ENCODE data around the gene STPG3. TPM values are rescaled to one million over a fixed set of nuclear protein-coding genes. Genes with fewer than 3 reads are reported as not detected.
"Not testable (repeated sequence)": the region's sequence is repeated elsewhere in the genome, so short reads cannot be mapped to it uniquely, and the experiment has no call there.

The STPG3 gene
- total and polyA plus RNA-seq, 4 experiments from 2014 or later = not detected

GRCh38 chr9:137239541-137240200, 11.4 kb upstream of the STPG3 start:
- Histone ChIP-seq H3K4me1 (ENCODE audit: insufficient read depth, low read length) (peaks cover 42% of the 10 kb centered on the region), H3K27ac (ENCODE audit: low read depth, low read length) (peak overlapping the region; percentile 75), H3K36me3 (ENCODE audit: insufficient read depth, low read length) (peaks cover 18% of the 10 kb centered on the region), H3K4me3 (ENCODE audit: low read length in 2 of 2) (peak overlapping the region in 1 of 2 donors; percentile 57)
- not testable (repeated sequence) for H3K9me3 Mint-ChIP-seq; H3K27me3 Mint-ChIP-seq; H3K27me3 ChIP-seq (ENCODE audit: insufficient read depth, low read length); DNase-seq; H3K9me3 ChIP-seq (ENCODE audit: control insufficient read depth in 1 of 2, low read length in 2 of 2)
- POLR2A ChIA-PET (ENCODE audit: partially characterized antibody) = interaction anchor here (0.8 to 10.3 kb wide), 31 partner anchors 13 to 876 kb away, joined by 3 to 260 read pairs (median 8); partner anchors contain the start of genes CLIC3, CYSRT1, DNLZ and DPP7
- intact Hi-C loops (cut with micrococcal nuclease) = loop anchor here (2.0 to 5.0 kb wide), 2 partner anchors 313 to 368 kb away; partner anchors contain the start of gene ARRDC1
- CTCF ChIA-PET (ENCODE audit: partially characterized antibody) = interaction anchor here (0.7 to 2.1 kb wide), 5 partner anchors 16 to 153 kb away, joined by 3 to 9 read pairs (median 6); partner anchors contain the start of gene MAN1B1
- Mint-ChIP-seq H3K27ac (peak overlapping the region in 6 of 7 donors; percentile 35 to 89 (median 68)), H3K4me3 (peak overlapping the region; percentile 54 to 85 (median 74)), H3K36me3 (peaks cover 10 to 12% of the 10 kb centered on the region in 2 donors), H3K4me1 (peaks cover 6 to 43% (median 25%) of the 10 kb centered on the region in 4 donors)

- Histone ChIP-seq H3K27ac (ENCODE audit: low read depth, low read length) (peak overlapping the region; percentile 75), H3K36me3 (ENCODE audit: insufficient read depth, low read length) (peaks cover 18% of the 10 kb centered on the region), H3K4me1 (ENCODE audit: insufficient read depth, low read length) (peaks cover 42% of the 10 kb centered on the region), H3K9me3 (ENCODE audit: control insufficient read depth in 1 of 2, low read length in 2 of 2) (no peaks in the 10 kb centered on the region), H3K4me3 (ENCODE audit: low read length in 2 of 2) (peak overlapping the region; percentile 17 to 57), H3K27me3 (ENCODE audit: insufficient read depth, low read length) (no peaks in the 10 kb centered on the region)
- peaks cover 0 to 2% of the 10 kb centered on the region in 2 donors for H3K27me3 Mint-ChIP-seq
- peaks cover 6 to 43% (median 25%) of the 10 kb centered on the region in 4 donors for H3K4me1 Mint-ChIP-seq
- CTCF ChIA-PET (ENCODE audit: partially characterized antibody) = interaction anchor here (0.7 to 2.1 kb wide), 6 partner anchors 14 to 154 kb away, joined by 3 to 9 read pairs (median 5); partner anchors contain the start of genes MAN1B1, NELFB and NRARP
- peaks cover 10 to 12% of the 10 kb centered on the region in 2 donors for H3K36me3 Mint-ChIP-seq
- POLR2A ChIA-PET (ENCODE audit: partially characterized antibody) = interaction anchor here (0.7 to 10.3 kb wide), 50 partner anchors 9 to 877 kb away, joined by 3 to 260 read pairs (median 4); partner anchors contain the start of genes AJM1, CLIC3, CYSRT1 and DNLZ
- peak in 4 of 5 donors; percentile 77 to 83 (median 80) for DNase-seq
- peaks cover 0 to 9% (median 0%) of the 10 kb centered on the region in 8 donors for H3K9me3 Mint-ChIP-seq
- intact Hi-C loops (cut with micrococcal nuclease) = loop anchor here (2.0 to 5.0 kb wide), 2 partner anchors 312 to 367 kb away; partner anchors contain the start of gene ARRDC1
- H3K27ac Mint-ChIP-seq = peak overlapping the region in 3 of 7 donors; percentile 77 to 94 (median 89)
- peak overlapping the region; percentile 54 to 92 (median 74) for H3K4me3 Mint-ChIP-seq
Measured at GRCh38 chr9:137240318-137240840, 10.7 kb upstream of the STPG3 start.

- CTCF ChIA-PET (ENCODE audit: partially characterized antibody) = interaction anchor here (0.7 to 2.1 kb wide), 5 partner anchors 14 to 154 kb away, joined by 3 to 9 read pairs (median 6); partner anchors contain the start of genes MAN1B1, NELFB and NRARP
- Mint-ChIP-seq H3K4me3 (peak within 1 kb of the TSS; percentile 83 to 93 (median 92)), H3K36me3 (peaks cover 10 to 12% of the 10 kb centered on the region in 2 donors), H3K4me1 (peaks cover 6 to 43% (median 25%) of the 10 kb centered on the region in 4 donors), H3K9me3 (peaks cover 0 to 9% (median 0%) of the 10 kb centered on the region in 8 donors), H3K27ac (peak within 1 kb of the TSS; percentile 89 to 97 (median 94)), H3K27me3 (peaks cover 0 to 2% of the 10 kb centered on the region in 2 donors)
- Histone ChIP-seq H3K9me3 (ENCODE audit: control insufficient read depth in 1 of 2, low read length in 2 of 2) (no peaks in the 10 kb centered on the region), H3K36me3 (ENCODE audit: insufficient read depth, low read length) (peaks cover 18% of the 10 kb centered on the region), H3K4me3 (ENCODE audit: low read length in 2 of 2) (peak within 1 kb of the TSS; percentile 17 to 63), H3K4me1 (ENCODE audit: insufficient read depth, low read length) (peaks cover 40% of the 10 kb centered on the region), H3K27me3 (ENCODE audit: insufficient read depth, low read length) (no peaks in the 10 kb centered on the region), H3K27ac (ENCODE audit: low read depth, low read length) (peak within 1 kb of the TSS; percentile 75)
- intact Hi-C loops (cut with micrococcal nuclease) = loop anchor here (1.0 to 5.0 kb wide), 8 partner anchors 14 to 450 kb away; partner anchors contain the start of genes ARRDC1, NELFB, TMEM141 and TPRN
- POLR2A ChIA-PET (ENCODE audit: partially characterized antibody) = interaction anchor here (0.5 to 10.3 kb wide), 52 partner anchors 9 to 877 kb away, joined by 3 to 260 read pairs (median 4); partner anchors contain the start of genes AJM1, CLIC3, CYSRT1 and DNLZ
- peak; percentile 98 to 100 (median 99) for DNase-seq
Measured at GRCh38 chr9:137240841-137241489, 10.1 kb upstream of the STPG3 start, which contains the start of gene TUBB4B. Gene TUBB4B, plus strand, starts transcription at chr9:137241287. Its CDS starts 74 bp downstream, at chr9:137241361.

DNA sequence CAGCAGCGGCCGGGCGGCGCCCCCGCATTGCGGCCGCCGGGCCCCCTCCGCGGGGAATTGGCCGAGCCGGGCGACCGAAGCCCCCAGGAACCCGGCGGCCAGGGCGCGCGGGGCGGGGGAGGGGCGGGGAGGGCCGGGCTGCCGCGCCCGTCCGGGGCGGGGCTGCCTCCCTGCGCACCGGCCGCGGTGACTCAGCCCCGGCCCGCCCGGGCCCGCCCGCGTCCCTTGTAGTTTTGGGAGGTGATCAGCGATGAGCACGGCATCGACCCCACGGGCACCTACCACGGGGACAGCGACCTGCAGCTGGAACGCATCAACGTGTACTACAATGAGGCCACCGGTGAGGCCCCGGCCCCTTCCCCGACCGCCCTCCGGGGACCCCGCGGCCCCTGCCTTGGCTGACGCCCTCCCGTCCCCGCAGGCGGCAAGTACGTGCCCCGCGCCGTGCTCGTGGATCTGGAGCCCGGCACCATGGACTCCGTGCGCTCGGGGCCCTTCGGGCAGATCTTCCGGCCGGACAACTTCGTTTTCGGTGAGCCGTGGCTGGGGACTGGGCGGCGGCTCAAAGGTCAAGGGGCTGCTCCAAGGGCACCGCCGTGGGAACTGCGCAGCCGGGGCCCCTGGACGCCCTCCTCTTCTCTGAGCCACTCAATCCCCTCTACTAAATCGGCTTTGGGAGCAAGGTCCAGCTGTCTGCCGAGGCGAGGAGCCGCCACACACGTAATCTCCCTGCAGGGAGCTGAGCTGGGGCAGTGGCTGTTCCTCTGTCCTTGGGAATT, 9.4 kb upstream of the STPG3 start:
- intact Hi-C loops (cut with micrococcal nuclease) = loop anchor here (1.0 to 5.0 kb wide), 8 partner anchors 14 to 450 kb away; partner anchors contain the start of genes ARRDC1, NELFB, TMEM141 and TPRN
- peak overlapping the region; percentile 60 for H3K27ac ChIP-seq (ENCODE audit: low read depth, low read length)
- ChIA-PET POLR2A (ENCODE audit: partially characterized antibody) (interaction anchor here (0.5 to 10.3 kb wide), 40 partner anchors 10 to 451 kb away, joined by 3 to 260 read pairs (median 6); partner anchors contain the start of genes CYSRT1, DPP7, EXD3 and MAN1B1), CTCF (ENCODE audit: partially characterized antibody) (interaction anchor here (0.9 to 2.5 kb wide), 6 partner anchors 13 to 155 kb away, joined by 3 to 9 read pairs (median 6); partner anchors contain the start of genes MAN1B1 and NELFB)
- H3K9me3 Mint-ChIP-seq = peaks cover 0 to 9% (median 0%) of the 10 kb centered on the region in 8 donors
- peaks cover 10 to 12% of the 10 kb centered on the region in 2 donors for H3K36me3 Mint-ChIP-seq
- peaks cover 0 to 2% of the 10 kb centered on the region in 2 donors for H3K27me3 Mint-ChIP-seq
- H3K4me3 ChIP-seq (ENCODE audit: low read length in 2 of 2) = peak overlapping the region; percentile 6 to 63
- peak overlapping the region; percentile 53 to 97 (median 84) for H3K27ac Mint-ChIP-seq
- no peaks in the 10 kb centered on the region for H3K9me3 ChIP-seq (ENCODE audit: control insufficient read depth in 1 of 2, low read length in 2 of 2)
- H3K36me3 ChIP-seq (ENCODE audit: insufficient read depth, low read length) = peaks cover 18% of the 10 kb centered on the region
- H3K4me1 Mint-ChIP-seq = peaks cover 6 to 43% (median 22%) of the 10 kb centered on the region in 4 donors
- H3K4me3 Mint-ChIP-seq = peak overlapping the region; percentile 80 to 92 (median 82)
- peaks cover 33% of the 10 kb centered on the region for H3K4me1 ChIP-seq (ENCODE audit: insufficient read depth, low read length)
- DNase-seq = peak in 4 of 5 donors; percentile 49 to 78 (median 59)
- H3K27me3 ChIP-seq (ENCODE audit: insufficient read depth, low read length) = no peaks in the 10 kb centered on the region

- POLR2A ChIA-PET (ENCODE audit: partially characterized antibody) = interaction anchor here (0.7 to 10.3 kb wide), 17 partner anchors 11 to 1133 kb away, joined by 3 to 260 read pairs (median 5); partner anchors contain the start of genes CYSRT1, EXD3, MAN1B1 and NELFB
- peak overlapping the region; percentile 6 to 63 for H3K4me3 ChIP-seq (ENCODE audit: low read length in 2 of 2)
- H3K4me3 Mint-ChIP-seq = peak overlapping the region; percentile 80 to 84 (median 82)
- H3K9me3 ChIP-seq (ENCODE audit: control insufficient read depth in 1 of 2, low read length in 2 of 2) = no peaks in the 10 kb centered on the region
- H3K27me3 Mint-ChIP-seq = peaks cover 0 to 2% of the 10 kb centered on the region in 2 donors
- peaks cover 10 to 12% of the 10 kb centered on the region in 2 donors for H3K36me3 Mint-ChIP-seq
- H3K27ac ChIP-seq (ENCODE audit: low read depth, low read length) = peak overlapping the region; percentile 60
- peaks cover 0 to 9% (median 0%) of the 10 kb centered on the region in 8 donors for H3K9me3 Mint-ChIP-seq
- peaks cover 18% of the 10 kb centered on the region for H3K36me3 ChIP-seq (ENCODE audit: insufficient read depth, low read length)
- H3K27ac Mint-ChIP-seq = peak overlapping the region; percentile 73 to 90 (median 84)
- H3K27me3 ChIP-seq (ENCODE audit: insufficient read depth, low read length) = no peaks in the 10 kb centered on the region
- CTCF ChIA-PET (ENCODE audit: partially characterized antibody) = interaction anchor here (0.7 to 2.5 kb wide), 3 partner anchors 12 to 113 kb away, joined by 3 to 7 read pairs (median 4); partner anchors contain the start of gene NELFB
- H3K4me1 Mint-ChIP-seq = peaks cover 6 to 39% (median 22%) of the 10 kb centered on the region in 4 donors
- DNase-seq = no peak
- peaks cover 28% of the 10 kb centered on the region for H3K4me1 ChIP-seq (ENCODE audit: insufficient read depth, low read length)
- intact Hi-C loops (cut with micrococcal nuclease) = loop anchor here (5.0 kb wide), 1 partner anchor 365 kb away; the partner anchor contains the start of gene ARRDC1
Measured at GRCh38 chr9:137242269-137243203, 8.6 kb upstream of the STPG3 start.

All from CD4-positive, alpha-beta memory T cell (primary cell).